ENCODE data around the gene SYCE3.

The SYCE3 gene

DNA sequence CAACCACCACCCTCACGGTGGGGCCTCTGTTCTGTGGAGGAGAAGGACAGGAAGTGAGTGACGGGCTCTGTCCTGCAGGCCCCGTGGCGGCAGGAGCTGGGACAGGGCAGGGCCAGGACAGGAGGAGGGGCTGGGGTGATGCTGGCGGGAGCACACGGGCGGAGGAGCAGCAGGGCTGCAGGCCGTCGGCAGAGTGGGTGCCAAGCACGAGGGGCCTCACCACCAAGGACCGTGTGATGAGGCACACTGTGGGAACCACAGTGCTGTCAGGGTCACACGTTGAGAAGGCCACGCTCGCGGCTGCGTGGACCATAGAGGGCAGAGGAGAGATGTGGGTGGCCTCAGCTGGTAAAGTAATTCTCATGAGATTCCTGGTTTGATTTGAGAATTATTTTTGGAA lies 45.8 kb downstream of the SYCE3 start:
- DNase-seq: no peak

DNA sequence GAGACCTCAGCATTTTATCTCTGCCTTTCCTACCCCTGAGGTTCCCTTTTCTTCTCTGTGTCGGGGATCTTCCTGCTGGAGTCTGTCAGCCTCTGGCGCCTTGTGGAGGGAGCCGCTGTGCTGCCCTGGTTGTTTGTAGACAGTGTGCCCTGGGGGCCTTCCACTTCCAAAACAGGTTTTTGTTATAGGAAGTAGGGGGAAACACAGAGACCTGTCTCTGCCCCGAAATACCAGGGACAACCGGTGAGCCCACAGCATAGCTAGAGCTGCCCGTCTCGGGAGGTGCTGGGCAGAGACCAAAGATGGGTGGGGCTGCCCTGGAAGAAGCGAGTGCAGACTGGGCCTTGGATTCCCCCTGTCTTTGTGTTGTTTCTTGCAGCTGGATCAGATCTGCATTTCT lies 46.7 kb downstream of the SYCE3 start:
- no peak for DNase-seq

- no peak for DNase-seq
Measured at GRCh38 chr22:50513175-50513574, 49.5 kb downstream of the SYCE3 start.

DNA sequence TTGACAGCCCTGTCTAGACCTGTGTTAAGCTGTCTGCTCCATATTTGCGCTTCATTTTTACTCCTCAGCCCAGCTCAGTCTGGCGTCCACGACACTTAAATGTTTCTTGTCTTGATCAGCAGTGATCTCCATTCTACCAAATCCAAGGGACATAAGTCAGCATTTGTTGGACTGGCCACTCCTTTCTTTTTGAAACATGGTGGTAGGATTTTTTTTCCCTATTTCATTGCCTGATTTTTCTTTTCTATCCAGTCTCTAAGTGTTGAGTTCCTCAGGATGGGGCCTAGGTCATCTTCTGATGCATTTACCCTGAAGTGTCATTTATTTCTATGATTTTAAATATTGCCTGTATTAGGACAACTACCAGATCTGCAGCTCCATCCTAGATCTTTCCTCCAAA lies 53.8 kb downstream of the SYCE3 start:
- DNase-seq: no peak

DNA sequence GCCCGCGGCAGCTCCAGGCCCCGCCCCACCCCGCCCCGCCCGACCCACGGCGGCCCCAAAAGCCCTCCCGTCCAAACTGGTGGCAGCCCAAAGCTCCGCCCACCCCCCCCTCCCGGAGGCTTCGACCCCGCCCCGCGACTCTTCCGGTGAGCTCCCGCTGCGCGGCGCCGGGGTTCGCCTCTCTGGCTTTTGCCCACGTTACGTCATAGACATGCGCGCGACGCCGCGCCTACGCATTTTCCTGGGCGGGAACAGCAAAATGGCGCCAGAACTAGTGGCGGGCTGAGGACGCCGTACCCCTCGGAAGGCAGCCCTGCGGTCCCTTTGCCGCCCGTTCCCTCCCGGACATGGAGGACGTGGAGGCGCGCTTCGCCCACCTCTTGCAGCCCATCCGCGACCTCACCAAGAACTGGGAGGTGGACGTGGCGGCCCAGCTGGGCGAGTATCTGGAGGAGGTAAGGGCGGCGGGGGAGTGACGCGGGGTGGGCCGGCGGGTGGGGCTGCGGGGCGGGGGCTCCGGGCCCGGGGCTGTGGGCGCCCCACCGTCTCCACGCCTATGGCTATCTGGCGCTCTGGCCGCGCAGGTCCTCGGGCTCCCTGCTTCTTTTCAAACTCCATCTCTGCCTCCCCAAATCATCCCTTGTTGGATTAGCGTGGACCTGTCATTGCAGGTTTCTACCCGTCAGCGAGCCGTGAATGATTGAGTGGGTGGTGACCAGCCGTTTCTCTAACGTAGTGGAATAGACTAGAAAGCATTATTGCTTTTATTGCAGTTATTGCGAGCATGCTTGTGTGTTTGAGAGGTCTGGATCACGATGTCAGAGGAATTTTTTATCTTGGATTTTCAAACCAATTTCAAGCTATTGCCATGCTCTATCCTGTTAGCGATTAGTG lies 54.5 kb downstream of the SYCE3 start, which contains the start of gene NCAPH2:
Gene NCAPH2, plus strand, starts transcription at position 234 of the 894 bp plus-strand sequence. Its CDS starts 114 bp downstream, at position 348.
- DNase-seq: peak; percentile 93

DNA sequence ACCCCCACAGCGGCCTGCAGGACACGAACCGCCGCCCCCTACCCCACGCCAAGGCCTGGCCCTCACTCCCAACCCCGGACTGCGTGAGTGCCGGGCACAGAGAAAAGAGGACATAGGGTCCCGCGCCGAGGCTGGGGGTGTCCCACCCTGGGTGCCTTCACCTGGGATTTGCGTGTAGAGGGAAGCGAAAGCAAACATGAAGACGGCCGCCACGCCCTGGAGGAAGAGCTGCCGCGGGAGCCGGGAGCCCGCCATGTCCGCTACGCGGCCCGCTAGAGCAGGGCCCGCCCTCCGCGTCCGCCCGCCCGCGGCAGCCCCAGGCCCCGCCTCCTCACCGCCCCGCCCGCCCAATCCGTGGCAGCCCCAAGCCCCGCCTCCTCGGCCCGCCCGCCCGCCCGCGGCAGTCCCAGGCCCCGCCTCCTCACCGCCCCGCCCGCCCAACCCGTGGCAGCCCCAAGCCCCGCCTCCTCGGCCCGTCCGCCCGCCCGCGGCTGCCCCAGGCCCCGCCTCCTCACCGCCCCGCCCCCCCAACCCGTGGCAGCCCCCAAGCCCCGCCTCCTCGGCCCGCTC lies 55.2 kb downstream of the SYCE3 start, which contains the start of gene LMF2:
Gene LMF2, minus strand, starts transcription at position 282 of the 570 bp plus-strand sequence. Its CDS starts 27 bp downstream, at position 255.
- peak; percentile 92 for DNase-seq

DNA sequence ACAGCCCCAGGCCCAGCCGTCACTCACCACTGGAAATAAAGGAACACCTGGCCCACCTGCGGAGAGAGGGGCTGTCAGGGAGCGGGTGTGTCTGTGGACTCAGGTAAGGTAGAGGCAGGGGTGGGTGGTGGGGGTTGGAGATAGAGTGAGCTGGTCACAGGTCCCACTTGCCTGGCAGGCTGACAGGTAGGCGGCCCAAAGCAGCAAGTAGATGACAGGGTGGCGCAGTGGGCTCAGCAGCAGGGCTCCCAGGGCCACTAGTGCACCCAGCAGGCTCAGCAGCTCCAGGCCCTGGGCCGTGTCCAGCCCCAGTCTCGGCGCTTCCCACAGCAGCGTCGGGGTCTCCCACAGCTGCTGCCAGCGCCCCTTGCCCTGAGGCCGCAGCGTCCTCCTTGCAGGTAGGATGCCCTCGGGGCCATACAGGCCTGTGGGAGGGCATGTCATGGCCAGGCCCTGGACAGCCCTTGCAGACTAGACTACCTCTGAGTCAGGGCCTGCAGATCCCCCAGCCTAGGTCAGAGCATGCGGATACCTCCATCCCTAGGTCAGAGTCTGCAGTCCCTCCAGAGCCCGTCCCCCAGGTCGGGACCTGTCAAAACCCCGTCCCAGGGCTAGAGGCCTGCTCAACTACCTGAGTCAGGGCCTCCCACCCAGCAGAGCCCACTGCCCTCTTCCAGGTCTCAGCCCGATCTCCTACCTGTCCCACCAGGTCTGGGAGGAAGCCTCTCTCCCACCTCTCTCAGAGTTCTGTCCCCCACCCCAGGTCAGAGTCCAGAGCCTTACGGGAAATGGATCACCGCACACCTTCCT lies 55.9 kb downstream of the SYCE3 start:
- DNase-seq: peak; percentile 87

DNA sequence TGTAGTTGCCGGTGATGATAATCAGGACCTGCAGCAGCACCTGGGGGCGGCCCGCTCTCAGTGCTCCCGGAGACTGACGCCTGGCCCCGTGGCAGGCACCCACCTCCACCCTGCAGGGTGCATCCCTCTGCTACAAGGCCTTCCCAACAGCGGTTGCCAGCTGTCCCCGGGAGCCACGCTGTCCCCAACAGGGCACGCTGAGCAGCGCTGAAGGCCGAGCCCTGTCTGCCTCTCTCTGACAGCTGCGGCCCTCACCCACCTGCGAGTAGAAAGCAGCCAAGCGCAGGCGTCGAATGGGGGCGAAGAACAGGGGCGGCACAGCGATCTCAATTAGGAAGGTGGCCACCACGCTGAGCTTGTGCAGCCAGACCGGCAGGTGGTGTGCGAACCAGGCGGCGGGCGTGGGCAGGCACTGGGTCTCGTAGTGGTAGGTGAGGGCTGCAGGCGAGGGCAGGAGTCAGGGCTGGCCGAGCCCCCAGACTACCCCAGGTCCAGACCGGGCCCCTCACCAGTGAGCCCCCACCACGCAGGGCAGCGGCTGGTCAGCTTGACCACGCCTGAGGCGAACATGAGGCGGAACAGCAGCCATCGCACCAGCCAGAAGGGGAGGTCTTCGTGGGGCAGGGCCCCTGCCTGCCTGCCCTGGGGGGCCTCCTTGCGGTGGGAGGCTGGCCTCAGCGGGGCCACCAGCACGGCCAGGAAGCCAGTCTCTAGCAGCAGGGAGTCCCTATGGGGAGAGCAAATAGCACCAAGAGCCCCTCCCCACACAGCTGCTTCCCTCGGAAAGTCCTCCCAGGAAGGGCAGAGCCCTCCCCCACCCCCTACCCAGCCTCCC lies 56.7 kb downstream of the SYCE3 start:
- DNase-seq: no peak

DNA sequence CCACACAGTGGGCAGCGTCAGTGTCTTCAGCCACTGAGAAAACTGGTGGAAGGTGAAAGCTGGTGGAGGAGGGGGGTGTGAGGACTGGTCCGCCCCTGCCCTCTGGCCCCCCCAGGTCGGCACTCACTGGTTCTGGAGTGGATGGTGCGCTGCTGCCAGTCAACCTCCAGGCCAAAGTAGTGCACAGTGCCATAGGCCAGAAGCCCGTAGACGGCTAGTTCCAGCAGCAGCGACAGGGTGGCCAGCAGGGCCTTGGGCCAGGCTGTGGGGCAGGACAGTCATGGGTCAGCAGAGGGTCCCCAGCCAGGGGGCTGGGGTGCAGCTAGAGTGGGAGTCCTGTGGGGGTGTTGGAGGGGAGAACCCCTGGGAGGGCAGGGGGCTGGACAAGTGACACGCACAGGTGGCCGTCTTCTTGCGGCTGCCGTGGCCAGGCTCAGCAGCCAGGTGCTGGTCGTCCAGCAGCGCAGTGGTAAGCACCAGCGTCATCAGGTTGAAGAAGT lies 57.4 kb downstream of the SYCE3 start:
- no peak for DNase-seq

- no peak for DNase-seq
Measured at GRCh38 chr22:50504369-50505211, 58.1 kb downstream of the SYCE3 start.

- DNase-seq: no peak
Measured at GRCh38 chr22:50503475-50504145, 59.1 kb downstream of the SYCE3 start.

- DNase-seq: no peak
Measured at GRCh38 chr22:50502628-50503474, 59.9 kb downstream of the SYCE3 start.

DNA sequence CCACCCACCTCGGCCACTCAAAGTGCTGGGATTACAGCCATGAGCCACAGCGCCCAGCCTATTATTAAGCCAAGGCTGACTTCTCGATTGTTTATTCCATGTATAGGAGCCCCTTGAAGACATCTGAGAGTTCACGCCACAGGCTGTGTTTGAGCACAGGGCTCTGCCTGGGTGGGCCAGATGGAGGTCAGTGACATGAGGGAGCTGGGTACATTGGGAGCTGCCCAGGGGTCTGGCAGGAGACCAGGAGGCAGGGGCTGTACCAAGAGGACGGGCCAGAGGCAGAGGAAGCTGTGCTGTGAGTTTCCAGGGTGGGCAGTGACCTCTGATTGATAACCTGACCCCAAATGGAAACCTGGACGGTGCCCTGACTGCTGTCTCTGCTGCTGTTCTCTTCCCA lies 60.6 kb downstream of the SYCE3 start:
- DNase-seq: no peak
